ENCODE measurements around the gene MDM2.

MDM2 gene

DNA sequence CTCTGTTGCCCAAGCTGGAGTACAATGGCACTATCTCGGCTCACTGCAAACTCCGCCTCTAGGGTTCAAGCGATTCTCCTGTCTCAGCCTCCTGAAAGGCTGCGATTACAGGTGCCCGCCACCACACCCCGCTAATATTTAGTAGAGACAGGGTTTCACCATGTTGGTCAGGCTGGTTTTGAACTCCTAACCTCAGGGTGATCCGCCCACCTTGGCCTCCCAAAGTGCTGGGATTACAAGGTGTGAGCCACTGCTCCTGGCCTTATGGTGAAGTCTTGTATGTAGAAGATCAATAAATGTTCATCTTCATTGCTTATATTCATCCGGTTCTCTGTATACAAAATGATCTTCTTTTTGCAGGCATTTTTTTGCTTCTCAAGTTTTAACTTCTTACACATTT lies 47.8 kb downstream of the MDM2 start:
- no peak for DNase-seq

DNA sequence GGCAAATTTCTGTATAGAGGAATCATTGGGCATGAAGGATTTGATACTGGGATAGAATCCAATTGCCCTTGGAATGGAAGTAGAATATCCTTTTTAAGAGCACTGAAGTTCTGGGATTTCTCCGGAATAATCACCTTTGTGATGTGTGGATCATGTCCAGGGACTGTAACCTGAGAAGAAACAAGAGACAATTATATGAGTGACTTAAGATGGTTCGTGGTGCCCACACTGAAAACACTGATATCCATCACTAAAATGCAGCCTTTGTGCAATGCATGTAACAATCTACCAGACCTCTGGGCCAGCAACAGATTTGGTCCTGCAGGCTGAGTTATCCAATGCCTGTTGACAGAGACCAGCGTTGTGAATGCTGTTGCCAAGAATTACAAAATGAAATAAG lies 48.5 kb downstream of the MDM2 start:
- no peak for DNase-seq

DNA sequence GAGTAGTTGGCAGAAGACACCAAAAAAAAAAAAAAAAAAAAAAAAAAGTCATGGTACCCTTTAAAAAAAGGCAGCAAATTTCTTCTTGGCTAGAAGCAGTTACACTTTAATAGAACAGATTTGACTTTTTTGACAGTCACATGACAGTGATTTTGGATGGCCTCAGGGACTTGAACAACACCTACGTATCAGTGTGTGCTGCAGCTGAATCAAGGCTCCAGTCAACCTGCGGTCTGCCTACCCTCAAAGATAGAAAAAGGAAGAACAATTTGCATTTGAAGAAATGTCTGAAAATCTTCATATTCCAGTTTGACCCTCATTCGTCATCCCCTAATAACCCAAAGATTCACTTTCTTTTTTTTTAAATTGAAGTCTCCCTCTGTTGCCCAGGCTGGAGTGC lies 53.9 kb downstream of the MDM2 start:
- no peak for DNase-seq

DNA sequence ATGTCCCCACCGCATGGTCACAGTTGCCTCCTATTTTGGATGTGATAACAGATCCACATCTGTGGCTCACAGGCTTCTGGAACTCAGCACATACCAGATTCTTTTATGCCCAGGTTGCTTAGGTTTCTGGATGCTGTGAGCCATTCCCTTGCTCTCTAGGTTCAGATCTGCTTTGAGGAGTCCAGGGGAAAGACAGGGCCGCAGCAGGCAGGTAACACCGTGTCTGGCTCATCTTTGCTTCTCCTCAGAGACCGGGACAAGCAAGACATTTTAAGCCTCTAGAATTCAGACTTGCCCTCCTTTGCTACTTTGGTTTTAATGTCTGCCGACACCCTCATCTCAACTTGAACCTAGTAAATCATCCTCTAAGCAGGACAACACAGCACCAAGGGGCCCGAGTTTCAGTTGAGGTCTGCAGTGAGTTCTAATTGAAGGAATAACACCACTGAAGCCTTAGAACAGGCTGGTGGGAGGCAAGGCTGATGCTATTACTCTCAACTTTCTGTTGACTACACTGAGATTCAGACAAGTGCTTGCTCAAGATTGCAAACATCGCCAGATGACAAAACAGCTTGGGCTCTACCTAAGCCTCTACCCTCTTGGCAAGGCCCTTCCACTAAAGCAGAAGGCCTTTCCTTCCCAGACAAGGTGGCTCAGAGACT lies 55.3 kb downstream of the MDM2 start:
- DNase-seq: no peak

- peak; percentile 8 to 42 for DNase-seq
Measured at GRCh38 chr12:68863886-68864454, 56.0 kb downstream of the MDM2 start.

DNA sequence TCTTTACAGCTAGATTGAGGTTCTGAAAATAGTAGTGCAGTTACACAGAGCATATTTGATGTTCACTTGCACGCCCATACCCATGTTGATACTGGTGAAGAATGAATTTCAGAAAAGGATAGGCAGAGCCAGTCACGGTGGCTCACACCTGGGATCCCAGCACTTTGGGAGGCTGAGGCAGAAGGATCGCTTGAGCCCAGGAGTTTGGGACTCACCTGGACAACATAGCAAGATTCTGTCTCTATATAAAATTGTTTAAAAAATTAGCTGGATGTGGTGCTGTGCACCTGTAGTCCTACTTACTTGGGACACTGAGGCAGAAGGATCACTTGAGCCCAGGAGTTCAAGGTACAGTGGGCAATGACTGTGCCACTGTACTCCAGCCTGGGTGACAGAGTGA lies 56.6 kb downstream of the MDM2 start:
- no peak for DNase-seq

GRCh38 chr12:68865399-68866164 lies 57.6 kb downstream of the MDM2 start:
- DNase-seq: no peak

DNA sequence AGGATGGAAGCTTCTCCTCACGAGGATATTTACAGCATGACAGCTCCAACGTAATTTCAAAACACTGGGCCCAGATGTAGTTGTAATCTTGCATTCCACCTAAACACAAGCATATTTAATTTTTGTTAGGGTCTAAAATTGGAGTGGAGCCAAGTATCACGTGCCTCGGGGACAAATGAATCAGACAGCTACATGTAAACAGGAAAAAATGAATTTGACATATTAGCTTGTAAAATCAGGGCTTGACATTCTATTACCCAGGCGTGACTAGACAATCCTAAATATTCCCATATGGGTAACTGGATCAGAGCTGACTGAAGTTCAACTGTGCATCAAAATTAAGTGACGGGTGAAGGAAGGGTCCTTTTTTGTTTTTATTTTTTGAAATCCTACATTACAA lies 59.0 kb downstream of the MDM2 start:
- no peak for DNase-seq

DNA sequence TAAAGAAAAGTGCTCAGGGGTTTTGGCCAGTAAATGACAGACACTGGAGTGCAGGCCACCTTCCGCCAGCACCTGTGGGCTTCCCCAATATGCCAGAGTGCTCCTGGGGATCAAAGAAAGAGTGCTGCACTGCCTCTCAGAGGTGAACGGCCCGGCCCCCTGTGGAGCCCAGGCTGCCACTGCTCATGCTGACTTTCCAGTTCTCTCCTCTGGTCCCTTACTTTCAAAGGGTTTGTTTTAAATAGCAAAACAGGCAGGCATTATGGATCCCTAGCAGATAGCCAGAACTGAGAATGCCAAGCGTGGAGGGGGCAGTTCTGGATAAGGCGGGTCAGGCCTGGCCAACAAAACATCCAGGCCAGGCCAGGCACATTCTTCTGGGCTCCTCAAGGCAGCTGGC lies 59.6 kb downstream of the MDM2 start:
- DNase-seq: no peak

GRCh38 chr12:68868043-68868790 lies 60.2 kb downstream of the MDM2 start:
- DNase-seq: no peak

DNA sequence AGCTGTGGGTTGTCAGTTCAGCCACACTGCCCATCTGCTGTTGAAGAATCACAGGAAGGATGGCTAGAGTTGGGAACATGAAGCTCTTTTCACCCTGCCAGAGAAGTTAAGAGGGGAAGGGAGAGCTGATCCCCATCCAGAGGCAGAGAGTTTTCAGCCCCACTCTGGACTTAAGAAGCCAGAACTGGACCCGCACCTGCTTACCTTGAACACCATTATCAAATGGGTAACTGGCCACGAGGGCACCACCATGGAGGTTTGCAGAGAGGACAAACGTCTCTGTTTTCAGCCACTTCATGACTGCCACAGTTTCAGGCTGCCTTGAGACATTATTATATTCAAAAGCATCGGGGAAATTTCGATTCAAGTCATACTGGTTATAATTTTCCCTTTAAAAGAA lies 62.0 kb downstream of the MDM2 start:
- DNase-seq: no peak

DNA sequence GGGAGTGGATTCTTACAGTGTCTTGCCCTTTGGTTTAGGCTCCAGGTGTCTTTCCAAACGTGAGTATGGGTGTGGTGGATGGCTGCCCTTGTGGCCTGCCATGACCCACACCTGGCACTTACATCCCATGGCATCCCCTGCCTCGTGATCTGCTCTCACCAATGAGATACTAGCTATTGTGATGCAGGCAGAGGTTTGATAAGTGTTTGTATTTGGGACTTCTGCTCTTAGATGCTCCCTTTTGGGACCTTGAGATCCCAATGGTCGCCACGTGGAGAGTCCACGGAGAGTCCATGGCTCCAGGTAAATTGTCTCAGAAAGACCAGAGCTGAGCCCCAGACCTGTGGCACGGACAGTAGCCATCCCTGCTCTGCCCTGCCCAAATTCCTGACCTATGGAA lies 62.5 kb downstream of the MDM2 start:
- no peak for DNase-seq

DNA sequence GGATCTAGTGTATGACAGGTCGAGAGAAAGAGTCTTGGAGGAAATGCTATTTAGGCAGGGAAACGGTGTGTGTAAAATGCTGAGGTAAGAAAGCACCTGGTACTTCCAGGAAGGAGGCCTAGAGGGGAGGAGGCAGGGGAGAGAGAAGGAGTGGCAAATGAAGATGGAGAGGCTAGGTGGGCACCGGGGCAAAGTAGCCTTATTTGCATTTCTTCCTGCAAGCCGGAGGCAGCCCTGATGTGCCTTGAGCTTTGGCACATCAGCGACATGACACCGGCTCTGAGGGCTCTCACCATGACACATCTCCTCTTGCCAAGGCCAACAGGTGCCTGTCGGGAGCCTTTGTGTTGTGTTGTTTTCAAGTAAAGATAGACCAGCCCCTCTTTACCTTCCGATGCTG lies 63.4 kb downstream of the MDM2 start:
- DNase-seq: no peak

- DNase-seq: peak in 1 of 2 donors; percentile 6
Measured at GRCh38 chr12:68871921-68872320, 63.9 kb downstream of the MDM2 start.

DNA sequence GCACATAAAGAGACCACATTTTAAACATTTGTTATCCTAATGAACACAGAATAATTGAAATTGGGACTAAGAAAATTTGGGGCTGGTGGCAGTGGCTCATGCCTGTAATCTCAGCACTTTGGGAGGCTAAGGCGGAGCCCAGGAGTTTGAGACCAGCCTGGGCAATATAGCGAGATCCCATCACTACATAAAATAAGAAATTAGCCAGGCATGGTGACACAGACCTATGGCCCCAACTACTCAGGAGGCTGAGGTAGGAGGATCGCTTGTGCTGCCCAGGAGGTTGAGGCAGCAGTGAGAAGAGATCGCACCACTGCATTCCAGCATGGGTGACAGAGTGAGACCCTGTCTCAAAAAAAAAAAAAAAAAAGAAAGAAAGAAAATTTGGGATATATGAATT lies 65.3 kb downstream of the MDM2 start:
- no peak for DNase-seq

DNA sequence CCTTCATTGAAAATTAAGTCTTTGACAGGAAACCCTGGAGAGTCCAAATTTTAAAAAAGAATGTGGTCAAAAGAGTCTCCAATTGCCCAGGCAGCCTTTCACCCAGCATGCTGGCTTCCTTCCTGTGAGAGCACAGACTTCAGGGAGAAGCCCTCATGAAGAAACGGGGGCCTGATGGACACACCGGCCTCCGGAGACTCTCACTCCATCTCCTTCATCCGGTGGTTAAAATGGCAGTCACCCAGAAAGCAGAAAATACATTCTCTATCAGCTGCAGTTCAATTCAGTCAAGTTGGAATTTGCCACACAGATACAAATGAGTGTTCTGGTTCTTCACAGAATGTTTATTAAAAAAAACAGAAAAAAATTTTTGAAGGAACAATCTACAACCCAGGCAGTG lies 68.5 kb downstream of the MDM2 start:
- DNase-seq: no peak

- no peak for DNase-seq
Measured at GRCh38 chr12:68877583-68877982, 69.6 kb downstream of the MDM2 start.

DNA sequence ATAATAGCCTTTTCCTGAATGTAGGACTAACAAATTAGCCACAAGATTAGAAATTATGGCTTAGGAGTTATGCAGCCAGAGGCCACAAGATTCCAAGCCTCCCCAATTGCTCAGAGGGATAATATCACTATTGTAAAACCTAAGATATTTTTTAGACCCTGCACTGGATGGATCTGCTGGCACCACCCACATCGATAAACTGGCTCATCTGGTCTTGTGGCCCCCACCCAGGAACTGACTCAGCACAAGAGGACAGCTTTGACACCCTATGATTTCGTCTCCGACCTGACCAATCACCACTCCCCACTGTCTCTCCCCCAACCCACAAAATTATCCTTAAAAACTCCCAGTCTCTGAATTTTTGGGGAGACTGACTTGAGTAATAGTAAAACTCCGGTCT lies 70.3 kb downstream of the MDM2 start:
- no peak for DNase-seq

DNA sequence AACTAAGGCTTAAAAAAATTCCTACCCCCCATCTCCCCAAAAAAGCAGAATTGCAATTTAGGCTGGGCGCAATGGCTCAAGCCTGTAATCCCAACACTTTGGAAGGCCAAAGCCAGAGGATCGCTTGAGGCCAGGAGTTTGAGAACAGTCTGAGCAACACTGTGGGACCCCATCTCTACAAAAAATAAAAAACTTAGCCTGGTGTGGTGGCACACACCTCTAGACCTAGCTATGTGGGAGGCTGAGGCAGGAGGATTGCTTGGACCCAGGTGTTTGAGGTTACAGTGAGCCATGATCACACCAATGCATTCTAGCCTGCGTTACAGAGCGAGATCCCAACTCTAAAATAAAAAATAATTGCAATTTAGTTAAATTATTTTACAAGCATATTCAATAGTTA lies 70.9 kb downstream of the MDM2 start:
- DNase-seq: no peak

GRCh38 chr12:68880660-68881325 lies 72.8 kb downstream of the MDM2 start:
- DNase-seq: no peak

GRCh38 chr12:68882251-68882964 lies 74.4 kb downstream of the MDM2 start:
- DNase-seq: no peak

GRCh38 chr12:68883151-68883550 lies 75.2 kb downstream of the MDM2 start:
- no peak for DNase-seq
